ENCODE results near the gene B3GALNT2. TPM values are rescaled to one million over a fixed set of nuclear protein-coding genes. Genes with fewer than 3 reads are reported as not detected.

B3GALNT2 gene
- polyA plus RNA-seq, 3 donors, result 18.8 to 27.2 (median 26.4) TPM

DNA sequence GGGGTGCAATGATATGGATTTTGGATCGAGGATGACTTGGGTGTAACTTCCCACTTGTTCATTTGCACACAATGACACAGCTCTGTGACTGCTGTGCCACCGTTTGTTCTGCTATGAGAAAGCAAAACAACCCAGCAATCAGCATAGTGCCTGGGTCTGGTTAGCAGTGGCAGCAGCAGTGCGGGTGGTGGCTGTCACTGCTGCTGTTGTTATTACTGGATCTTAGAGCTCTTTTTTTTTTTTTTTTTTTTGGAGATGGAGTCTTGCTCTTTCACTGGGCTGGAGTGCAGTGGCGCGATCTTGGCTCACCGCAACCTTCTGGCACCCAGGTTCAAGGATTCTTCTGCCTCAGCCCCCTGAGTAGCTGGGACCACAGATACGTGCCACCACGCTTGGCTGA is 80.2 kb downstream of the B3GALNT2 start:
- DNase-seq (ENCODE audit: extremely low read depth in 1 of 11, low read depth in 9 of 11, low spot score in 4 of 11), result no peak

DNA sequence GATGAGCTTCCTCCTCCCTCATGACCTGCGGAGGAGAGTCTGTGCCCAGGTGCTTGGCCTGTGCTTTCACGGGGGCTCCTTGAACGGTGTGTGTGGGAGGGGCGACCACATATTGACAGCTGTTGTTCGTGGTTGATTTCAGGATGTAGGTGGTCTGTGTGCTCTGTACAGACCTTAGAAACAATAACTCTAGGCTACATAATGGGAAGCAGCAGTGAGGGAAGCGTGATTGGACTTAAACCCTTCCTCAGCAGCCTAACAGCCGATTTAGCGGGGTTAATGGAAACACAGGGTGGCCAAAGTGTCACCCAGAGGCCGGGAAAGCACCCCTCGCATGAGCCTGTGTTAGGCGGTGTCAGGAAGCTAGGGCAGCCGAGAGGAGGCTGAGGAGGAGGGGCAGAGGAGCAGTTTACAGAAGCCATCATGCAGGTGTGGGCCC is 81.0 kb downstream of the B3GALNT2 start:
- DNase-seq (ENCODE audit: extremely low read depth in 1 of 11, low read depth in 9 of 11, low spot score in 4 of 11), result no peak

DNA sequence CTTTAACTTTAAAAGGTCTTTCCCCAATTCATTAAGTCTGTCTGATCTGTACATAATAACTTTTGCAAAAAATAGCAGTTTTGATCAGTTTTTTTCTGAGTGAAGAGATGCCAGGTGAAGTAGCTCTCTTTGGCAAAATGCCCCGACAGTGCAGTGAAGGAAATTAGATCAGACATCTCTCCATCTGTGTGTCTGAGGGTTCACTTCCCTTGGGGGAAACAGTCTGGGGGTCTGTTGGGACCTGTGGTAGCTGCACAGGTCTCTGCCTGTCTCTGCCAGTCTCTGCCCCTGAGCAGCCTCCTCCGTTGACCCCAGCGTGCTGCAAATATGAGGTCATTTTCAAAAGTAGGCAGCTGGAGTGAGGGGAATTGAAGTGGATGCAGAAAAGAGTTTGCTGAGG is 82.5 kb downstream of the B3GALNT2 start:
- DNase-seq (ENCODE audit: extremely low read depth in 1 of 11, low read depth in 9 of 11, low spot score in 4 of 11), result no peak

DNA sequence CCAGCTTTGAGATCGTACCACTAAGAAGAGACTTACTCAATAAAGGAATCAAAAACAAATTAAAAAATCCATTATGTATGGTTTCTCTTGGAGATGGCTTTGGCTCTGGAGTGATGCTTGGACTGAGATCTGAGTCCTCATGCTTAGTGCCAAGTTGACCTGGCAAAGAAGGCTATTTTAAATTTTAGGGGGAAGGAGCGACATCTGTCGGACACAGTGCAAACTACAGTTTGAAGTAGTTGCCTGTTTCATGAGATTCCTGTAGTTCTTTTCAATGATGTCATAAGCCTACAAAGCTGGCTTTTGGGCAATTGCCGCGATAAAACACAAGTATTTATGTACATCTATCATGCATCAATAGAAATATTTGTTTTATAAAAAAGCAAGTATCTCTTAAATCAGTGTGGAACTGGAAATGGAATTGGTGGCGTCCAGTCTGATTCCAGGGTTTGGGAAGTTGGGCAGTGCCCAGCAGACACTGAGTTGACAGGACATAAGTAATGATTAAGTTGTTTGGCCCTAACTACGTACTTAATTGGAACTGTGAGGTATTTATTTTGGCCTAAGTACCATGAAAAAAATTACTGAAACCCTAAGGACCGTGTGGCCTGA is 87.1 kb downstream of the B3GALNT2 start:
- peak in 9 of 11 donors; percentile 41 to 68 (median 53) for DNase-seq (ENCODE audit: extremely low read depth in 1 of 11, low read depth in 9 of 11, low spot score in 4 of 11)

DNA sequence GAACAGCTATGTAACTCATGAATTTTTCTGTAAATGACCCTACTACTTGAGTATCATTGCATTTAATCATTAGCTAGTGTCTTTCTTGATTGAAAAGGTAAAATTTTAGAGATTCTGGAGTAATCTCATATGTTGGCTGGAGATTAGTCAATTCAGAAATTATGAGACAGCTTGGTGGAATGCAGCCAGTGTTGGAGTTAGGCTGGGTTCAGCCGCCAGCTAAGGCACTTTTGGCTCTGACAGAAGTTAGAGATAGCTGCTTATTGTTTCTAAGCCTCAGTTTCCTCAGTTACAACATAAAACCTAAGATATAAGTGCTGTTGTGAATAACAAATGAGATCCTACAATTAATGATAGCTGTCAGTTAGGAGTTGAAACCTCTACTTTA is 87.6 kb downstream of the B3GALNT2 start:
- DNase-seq (ENCODE audit: extremely low read depth in 1 of 11, low read depth in 9 of 11, low spot score in 4 of 11), result no peak

DNA sequence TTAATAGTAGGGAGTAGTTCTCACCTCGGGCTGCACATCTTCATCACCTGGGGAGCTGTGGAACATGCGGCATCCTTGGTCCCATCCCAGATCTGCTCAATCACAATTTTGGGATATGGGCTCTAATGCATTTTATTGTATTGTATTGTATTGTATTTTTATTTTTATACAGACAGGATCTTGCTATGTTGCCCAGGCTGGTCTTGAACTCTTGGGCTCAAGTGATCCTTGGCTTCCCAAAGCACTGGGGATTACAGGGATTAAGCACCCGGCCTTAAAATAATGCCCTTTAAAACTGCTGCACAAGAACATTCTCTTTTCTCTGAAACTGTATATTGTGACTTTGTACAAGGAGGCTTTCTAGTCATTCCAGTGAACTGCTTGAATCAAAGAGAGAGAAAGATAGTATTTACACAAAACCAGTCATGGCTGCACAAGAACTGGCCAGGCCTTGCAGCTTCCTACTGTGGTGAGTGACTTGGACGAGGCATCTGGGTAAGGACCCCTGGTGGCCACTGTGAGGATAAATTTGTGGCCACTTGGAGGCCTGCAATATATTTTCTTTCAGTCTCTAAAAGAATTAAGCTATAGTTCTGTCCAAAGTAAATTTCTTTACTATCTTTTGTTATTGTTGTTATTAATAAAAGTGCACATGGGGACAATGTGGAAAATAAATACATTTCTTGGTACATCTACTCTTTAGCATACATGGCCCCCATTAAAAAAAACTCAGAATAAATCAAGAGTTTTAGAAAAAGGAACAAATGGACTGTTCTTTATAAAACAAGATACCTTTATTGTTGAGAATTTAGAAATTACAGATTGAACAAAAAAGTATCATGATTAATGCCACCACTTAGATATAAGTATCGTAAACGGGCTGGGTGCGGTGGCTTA is 89.0 kb downstream of the B3GALNT2 start:
- peak in 7 of 11 donors; percentile 23 to 55 (median 32) for DNase-seq (ENCODE audit: extremely low read depth in 1 of 11, low read depth in 9 of 11, low spot score in 4 of 11)

DNA sequence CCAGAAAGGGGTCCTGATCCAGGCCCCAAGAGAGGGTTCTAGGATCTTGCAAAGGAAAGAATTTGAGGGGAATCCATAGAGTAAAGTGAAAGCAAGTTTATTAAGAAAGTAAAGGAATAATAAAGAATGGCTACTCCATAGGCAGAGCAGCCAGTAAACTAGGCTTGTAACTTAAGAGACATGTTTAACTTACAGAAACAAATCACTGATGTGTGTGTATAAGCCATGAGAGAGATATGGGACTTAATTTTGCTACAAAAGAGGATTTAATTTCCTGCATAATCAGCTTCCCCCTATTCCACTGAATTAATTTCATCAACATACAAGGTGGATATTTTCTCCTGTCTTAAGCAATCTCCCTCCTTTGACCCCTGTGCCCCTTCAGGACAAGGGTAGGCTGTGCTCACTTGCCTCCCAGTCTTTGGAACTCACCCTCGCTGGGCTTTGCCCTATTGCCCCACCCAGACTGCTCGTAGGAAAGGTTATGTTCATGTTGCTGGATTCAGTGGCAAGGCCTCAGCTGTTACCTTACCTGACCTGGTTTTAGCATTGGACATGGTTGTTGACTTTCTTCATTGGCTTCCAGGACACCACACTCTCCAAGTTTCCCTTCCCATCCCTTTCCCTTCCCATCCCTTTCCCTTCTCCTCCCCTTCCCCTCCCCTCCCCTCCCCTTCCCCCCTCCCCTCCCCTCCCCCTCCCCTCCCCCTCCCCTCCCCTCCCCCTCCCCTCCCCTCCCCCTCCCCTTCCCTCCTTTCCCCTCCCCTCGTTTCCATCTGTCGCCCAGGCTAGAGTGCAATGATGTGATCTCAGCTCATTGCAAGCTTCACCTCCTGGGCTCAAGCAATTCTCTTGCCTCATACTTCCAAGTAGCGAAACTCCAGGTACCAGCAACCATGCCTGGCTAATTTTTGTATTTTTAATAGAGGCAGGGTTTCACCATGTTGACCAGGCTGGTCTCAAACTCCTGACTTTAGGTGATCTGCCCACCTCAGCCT is 92.5 kb downstream of the B3GALNT2 start:
- no peak for DNase-seq (ENCODE audit: extremely low read depth in 1 of 11, low read depth in 9 of 11, low spot score in 4 of 11)

DNA sequence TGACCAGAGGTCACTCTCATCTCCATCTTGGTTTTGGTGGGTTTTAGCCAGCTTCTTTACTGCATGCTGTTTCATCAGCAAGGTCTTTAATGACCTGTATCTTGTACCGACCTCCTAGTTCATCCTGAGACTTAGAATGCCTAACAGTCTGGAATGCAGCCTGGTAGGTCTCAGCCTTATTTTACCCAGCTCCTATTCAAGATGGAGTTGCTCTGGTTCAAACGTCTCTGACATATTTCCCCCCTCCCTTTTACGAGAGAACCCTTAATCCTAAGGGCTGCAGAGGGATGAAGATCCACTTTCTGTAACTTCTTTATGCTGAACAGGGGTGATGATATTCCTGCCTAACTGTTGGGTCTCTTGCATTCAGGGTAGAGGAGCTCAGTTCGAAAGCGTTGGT is 93.8 kb downstream of the B3GALNT2 start:
- no peak for DNase-seq (ENCODE audit: extremely low read depth in 1 of 11, low read depth in 9 of 11, low spot score in 4 of 11)

DNA sequence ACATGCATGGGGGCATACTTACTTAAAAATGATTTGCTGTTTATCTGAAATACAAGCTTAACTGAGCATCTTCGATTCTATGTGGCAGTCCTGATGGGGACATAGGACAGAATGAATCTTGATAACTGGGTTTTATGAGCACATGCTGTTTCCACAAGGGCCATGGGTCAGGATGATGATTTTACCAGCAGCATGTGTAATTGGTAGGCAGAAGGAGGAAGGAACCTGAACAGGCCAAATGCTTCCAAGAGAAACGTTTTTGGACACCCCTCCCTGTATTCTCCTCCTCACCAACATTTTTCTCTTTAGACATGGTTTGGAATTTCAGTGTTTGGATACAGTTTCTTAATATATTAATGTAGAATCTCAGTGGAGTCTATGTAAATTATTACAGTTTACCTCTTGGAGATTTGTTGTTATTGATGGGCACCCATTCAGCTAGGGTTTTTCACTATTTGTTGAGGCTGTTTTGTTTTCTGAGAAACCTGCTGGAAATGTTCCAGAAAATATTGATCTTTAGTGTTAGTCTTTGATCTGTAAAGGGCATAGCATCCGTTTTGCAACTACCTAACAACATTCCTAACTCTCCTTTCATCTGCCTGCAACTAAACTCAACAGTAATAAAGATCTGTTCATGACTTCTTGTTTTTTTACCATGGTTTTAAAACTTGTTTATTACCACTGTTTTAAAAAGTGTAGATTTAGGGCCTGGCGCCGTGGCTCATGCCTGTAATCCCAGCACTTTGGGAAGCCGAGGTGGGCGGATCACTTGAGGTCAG is 95.0 kb downstream of the B3GALNT2 start:
- DNase-seq (ENCODE audit: extremely low read depth in 1 of 11, low read depth in 9 of 11, low spot score in 4 of 11), result no peak

DNA sequence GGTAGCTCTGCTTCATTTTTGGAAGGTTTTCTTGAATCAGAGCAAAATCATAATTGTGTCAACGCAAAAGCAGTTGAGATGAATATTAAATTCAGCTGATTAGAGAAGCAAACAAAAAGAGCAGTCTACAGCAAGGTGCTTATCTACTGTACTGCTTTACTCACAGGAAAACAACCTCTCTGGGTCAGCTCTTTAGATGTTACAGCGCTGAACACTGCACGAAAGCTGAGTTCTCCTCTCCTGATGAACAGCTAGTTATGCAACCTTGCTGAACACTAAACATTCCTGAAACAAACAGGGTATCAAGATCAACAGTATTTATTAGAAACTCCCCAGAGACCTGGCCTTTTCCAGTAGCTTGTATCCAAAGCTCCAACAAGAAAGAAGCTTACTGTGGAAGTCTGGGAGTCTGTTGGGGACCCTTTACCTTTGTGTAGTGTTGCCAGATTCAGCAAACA is 95.7 kb downstream of the B3GALNT2 start:
- no peak for DNase-seq (ENCODE audit: extremely low read depth in 1 of 11, low read depth in 9 of 11, low spot score in 4 of 11)

DNA sequence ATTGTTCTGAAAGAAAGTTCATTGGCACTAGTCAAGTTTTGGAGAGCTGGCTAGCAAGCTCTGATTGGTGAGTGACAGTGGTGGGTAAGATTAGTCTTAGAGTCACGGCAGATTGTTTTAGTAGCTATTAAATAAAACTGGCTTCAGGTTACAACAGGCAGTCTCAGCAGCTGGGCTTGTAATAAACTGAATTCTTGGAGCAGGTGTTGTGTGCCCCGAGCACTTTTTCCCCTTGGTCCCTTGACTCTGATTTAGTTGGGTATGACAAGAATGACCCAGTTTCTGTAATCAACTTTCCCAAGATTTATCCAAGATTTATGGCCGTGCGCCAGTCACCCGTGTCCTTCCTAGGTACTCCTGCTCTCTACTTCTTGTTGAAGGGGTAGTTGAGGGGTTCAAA is 96.8 kb downstream of the B3GALNT2 start:
- DNase-seq (ENCODE audit: extremely low read depth in 1 of 11, low read depth in 9 of 11, low spot score in 4 of 11), result peak in 2 of 11 donors; percentile 31 to 37

DNA sequence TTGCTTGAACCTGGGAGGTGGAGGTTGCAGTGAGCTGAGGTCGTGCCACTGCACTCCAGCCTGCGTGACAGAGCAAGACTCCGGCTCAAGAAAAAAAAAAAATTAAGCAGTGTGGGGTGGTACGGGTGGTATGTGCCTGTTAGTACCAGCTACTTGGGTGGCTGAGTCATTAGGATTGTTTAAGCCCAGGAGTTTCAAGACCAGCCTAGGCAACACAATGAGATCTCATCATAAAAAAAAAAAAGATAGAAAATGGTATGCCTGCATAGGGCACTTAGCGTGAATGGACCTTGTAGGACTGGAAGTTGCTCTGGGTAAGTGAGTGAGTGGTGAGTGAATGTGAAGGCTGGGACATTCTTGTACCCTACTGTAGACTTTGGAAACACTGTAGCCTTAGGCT is 100.1 kb downstream of the B3GALNT2 start:
- DNase-seq (ENCODE audit: extremely low read depth in 1 of 11, low read depth in 9 of 11, low spot score in 4 of 11), result no peak

DNA sequence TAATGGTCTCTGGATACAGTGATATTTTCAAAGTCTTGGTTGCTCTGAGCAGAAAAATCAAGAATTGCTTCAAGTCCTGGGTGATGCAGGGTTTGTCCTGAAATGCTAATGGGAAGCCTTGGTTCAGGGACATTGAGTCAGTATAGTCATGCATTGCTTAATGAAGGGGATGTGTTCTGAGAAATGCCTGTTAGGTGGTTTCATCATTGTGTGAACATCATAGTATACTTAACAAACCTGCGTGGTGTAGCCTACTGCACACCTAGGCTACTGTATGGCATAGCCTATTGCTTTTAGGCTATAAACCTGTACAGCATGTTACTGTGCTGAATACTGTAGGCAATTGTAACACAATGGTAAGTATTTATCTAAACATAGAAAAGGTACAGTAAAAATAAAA is 100.7 kb downstream of the B3GALNT2 start:
- no peak for DNase-seq (ENCODE audit: extremely low read depth in 1 of 11, low read depth in 9 of 11, low spot score in 4 of 11)

DNA sequence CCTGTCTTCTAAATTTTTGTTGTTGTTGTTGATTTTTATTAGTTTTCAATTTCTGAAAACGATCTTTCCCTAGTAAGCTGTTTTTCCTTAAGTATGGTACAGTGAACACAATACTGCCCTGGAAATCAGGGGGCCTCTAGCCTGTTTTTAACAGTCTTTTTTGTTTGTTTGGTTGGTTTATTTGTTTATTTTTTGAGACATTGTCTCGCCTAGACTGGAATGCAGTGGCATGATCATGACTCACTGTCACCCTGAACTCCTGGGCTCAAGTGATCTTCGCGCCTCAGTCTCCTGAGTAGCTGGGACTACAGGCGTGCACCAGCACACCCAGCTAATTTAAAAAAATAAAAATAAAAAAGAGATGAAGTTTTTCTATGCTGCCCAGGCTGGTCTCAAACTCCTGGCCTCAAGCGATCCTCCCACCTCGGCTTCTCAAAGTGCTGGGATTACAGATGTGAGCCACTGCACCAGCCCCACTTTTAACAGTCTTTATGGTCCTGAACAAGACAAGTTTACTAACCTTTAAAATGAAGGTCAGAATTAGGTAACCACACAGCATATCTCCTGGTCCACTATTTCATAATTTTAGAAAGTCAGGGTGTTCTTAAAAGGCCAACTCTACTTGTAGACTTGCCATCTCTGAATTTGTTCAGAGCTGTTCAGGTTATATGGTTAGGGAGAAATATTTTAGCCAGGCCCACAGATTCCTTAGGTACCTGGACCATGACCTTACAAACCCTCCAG is 101.6 kb downstream of the B3GALNT2 start:
- no peak for DNase-seq (ENCODE audit: extremely low read depth in 1 of 11, low read depth in 9 of 11, low spot score in 4 of 11)

DNA sequence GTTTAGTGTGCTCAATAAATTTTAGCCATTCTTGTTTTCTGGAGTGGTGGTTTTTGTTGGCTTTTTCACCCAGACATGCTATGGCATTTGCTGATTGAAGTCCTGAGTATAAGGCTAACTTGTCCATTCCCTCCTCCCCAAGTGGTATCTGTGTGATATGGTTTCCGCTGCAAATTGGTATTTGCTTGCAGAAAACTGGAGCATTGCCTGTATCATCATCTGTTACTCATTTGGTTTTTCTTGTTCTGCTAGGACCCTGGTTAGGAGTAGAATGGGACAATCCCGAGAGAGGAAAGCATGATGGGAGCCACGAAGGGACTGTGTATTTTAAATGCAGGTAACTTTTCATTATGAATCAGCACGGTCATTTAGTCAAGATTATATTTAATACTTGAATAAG is 103.0 kb downstream of the B3GALNT2 start:
- no peak for DNase-seq (ENCODE audit: extremely low read depth in 1 of 11, low read depth in 9 of 11, low spot score in 4 of 11)

All from renal cortex interstitium (tissue), 11 donors.